HG03378 (cell line): ENCODE measurements around the gene TGM6.
"Not testable (repeated sequence)": the region's sequence is repeated elsewhere in the genome, so short reads cannot be mapped to it uniquely, and the experiment has no call there.

Experiments
- ATAC-seq: cut with Tn5 transposase; IDR thresholded peaks from one replicate; pipeline ENCODE4 v1.9.1; 2021; ENCODE audit warnings: mild to moderate bottlenecking, moderate library complexity; ENCODE audit not compliant: unreplicated experiment

The TGM6 gene

GRCh38 chr20:2397595-2398145 lies 17.0 kb downstream of the TGM6 start:
- no peak for ATAC-seq

GRCh38 chr20:2398449-2398848 lies 17.7 kb downstream of the TGM6 start:
- ATAC-seq: no peak

DNA sequence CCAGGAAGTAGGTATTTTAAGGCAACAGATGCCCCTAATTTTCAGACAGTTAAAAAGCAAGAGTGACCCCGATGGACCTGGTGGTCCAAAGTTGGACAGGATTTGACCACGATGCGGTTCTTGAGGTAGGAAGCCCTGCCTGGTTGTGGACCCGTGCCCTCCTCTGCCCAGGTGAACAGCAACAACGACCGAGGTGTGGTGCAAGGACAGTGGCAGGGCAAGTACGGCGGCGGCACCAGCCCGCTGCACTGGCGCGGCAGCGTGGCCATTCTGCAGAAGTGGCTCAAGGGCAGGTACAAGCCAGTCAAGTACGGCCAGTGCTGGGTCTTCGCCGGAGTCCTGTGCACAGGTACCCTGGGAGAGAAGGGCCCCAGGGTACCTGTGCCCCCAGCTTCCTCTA lies 18.7 kb downstream of the TGM6 start:
- ATAC-seq: no peak

DNA sequence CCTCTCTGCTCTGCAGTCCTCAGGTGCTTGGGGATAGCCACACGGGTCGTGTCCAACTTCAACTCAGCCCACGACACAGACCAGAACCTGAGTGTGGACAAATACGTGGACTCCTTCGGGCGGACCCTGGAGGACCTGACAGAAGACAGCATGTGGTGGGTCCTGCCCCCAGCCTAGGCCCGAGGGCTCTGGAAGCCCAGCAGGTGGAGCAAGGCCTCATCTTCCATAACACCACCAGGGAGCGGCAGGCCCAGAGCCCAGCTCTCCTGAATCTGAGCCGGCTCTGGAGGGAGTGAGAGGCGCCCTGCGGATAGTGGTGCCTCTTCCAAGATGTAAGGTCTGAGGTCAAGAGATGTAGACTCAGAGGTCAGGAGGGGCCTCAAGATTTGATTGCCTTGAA lies 19.6 kb downstream of the TGM6 start:
- ATAC-seq: no peak

GRCh38 chr20:2401527-2401926 lies 20.8 kb downstream of the TGM6 start:
- ATAC-seq: no peak

DNA sequence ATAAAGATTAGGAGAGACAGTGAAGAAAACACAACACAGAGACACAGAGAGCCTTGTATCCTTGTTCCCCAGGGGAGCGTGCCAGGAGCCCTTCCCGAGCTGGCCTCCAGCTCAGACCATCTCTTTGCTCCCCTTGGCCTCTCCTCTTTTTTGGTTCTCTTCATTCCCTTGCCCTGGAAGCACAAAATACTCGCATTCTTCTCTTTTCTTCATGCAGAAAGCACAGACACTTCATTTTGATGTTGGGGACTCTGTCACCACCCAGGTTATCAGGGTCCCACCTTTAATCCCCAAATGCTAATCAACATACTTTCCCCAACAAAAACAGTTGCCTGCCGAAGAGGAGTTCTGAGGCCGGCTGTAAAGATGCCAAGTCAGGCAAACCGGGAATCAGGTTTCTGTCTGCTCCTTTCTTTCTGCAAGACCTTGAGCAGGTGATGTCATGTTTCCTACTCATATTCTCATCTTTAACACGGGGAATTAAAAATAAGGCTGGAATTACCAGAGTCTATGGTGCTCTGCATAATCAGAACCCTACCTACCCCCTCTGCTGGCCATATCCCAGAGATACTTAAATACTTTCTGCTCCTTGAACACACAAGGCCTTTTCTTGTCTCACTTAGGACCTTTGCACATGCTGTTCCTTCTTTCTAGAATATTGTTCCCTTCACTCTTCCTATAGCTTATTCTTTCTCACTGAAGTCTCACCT lies 21.7 kb downstream of the TGM6 start:
- ATAC-seq: no peak

GRCh38 chr20:2403291-2404052 lies 22.8 kb downstream of the TGM6 start:
- ATAC-seq: no peak

GRCh38 chr20:2405693-2406065 lies 25.0 kb downstream of the TGM6 start:
- ATAC-seq: no peak

DNA sequence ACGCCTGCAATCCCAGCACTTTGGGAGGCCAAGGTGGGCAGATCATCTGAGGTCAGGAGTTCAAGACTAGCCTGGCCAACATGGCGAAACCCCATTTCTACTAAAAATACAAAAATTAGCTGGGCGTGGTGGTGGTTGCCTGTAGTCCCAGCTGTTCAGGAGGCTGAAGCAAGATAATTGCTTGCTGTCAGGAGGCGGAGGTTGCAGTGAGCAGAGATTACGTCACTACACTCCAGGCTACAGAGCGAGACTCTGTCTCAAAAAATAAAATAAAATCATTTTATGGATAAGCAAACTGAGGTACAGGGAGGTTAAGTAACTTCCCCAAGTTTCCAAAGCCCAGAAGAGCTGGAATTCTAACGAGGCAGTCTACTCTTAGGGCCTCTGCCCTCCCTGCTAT lies 26.7 kb downstream of the TGM6 start:
- not testable (repeated sequence) for ATAC-seq

- no peak for ATAC-seq
These were observed 27.4 kb downstream of the TGM6 start for GRCh38 chr20:2408111-2408510.

DNA sequence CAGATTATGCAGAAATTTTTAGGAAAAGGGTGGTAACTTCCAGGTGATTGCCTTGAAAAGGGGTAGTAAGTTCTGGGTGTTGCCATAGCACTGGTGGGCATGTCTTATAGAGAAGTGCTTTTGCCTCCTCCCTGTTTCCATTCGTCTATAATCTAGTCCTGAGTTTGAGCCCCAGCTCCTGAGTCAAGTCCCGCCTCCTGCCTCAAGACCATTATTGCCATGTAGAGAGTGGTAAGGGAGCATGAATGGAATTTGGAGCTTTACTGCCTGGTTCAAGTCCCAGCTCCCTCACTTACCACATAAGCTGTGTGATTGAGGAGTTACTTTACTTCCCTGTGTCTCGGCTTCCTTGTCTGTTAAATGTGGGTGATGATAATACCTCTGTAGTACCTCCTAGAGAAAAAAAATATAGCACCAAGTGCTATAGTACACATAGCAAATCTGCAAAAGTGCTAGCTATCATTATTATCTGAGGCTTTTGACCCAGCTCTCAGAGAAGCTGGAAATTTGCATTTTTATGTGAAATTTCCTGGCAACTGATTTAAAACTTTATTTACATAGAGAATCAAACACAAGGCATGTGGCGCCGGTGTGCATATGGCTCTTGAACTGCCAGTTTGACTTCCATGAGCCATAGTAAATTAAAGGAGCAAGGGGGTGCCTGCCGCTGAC lies 36.0 kb downstream of the TGM6 start:
- no peak for ATAC-seq

- ATAC-seq: no peak
These were observed 36.5 kb downstream of the TGM6 start for GRCh38 chr20:2417213-2417541.

- ATAC-seq: no peak
These were observed 37.7 kb downstream of the TGM6 start for GRCh38 chr20:2418388-2418787.

DNA sequence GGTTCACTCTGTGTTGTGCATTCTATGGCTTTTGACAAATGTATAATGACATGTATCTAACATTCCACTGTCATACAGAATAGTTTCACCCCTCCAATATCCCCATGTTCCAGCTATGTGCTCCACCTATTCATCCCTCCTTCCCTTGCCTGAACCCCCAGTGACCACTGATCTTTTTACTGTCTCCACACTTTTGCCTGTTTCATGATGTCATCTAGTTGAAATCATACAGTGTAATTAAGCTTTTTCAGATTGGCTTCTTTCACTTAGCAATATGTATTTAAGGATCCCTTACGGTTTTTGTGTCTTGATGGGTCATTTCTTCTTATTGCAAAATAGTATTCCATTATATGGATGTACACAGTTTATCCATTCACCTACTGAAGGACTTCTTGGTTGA lies 39.8 kb downstream of the TGM6 start:
- ATAC-seq: no peak

- ATAC-seq: no peak
These were observed 40.5 kb downstream of the TGM6 start for GRCh38 chr20:2421247-2421646.

- no peak for ATAC-seq
These were observed 48.4 kb downstream of the TGM6 start for GRCh38 chr20:2429051-2429450.

DNA sequence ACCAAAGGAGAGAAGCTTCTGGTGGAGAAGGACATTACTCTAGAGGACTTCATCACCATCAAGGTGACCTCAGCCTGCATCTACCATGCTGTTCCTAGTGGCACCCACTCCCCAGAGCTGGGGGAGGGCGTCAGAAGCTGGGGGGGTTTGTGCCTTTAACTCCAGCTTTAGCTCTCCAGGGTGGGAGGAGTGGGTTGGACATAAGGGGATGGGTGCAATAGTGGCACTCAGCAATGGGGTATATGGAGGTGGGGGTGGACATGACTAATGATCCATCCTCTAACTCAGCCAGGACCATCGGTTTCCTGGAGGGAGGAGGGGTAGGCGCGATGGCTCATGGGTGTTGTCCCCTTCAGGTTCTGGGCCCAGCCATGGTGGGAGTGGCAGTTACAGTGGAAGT lies 49.8 kb downstream of the TGM6 start:
- ATAC-seq: no peak

DNA sequence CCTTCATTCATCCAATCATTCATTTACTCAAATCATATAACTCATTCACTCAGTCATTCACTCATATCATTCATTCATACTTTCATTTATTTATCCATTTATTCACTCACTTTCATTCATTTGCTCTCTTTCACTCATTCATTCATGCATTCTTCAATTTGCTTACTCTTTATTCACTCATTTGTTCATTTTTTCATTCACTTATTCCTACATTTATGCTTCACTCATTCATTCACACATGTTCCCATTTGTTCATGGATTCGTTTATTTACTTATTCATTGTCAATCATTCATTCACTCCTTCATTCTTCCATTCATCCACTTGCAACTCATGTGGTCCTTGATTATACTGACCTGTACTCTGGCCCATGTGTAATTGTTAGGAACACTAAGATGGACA lies 50.5 kb downstream of the TGM6 start:
- no peak for ATAC-seq

- no peak for ATAC-seq
These were observed 66.1 kb downstream of the TGM6 start for GRCh38 chr20:2446845-2447244.

- ATAC-seq: no peak
These were observed 68.7 kb downstream of the TGM6 start for GRCh38 chr20:2449386-2449785.

DNA sequence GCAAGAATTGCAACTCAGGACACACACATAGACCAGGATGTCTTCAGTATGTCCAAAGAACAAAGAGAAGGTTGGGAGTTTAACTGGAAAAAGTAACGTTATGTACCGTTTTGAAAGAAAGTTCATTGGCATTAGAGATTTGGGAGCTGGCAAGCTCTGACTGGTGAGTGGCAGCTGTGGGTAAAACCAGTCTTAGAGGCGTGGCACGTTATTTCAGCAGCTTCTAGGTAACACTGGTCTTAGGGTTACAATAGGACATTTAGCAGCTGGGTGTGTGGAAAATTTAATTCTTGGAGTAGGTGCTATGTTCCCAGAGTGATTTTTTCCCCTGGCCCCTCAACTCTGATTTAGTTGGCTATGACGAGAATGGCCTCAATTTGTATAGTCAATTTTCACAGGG lies 70.7 kb downstream of the TGM6 start:
- no peak for ATAC-seq
